Esophagus squamous epithelium (tissue), 5 donors: ENCODE data around the gene CARF. TPM values are rescaled to one million over a fixed set of nuclear protein-coding genes. Genes with fewer than 3 reads are reported as not detected.

Experiments
- DNase-seq: peaks from one replicate; lab custom pipeline; 2025; lab: John Stamatoyannopoulos, UW
- H3K27ac ChIP-seq, 4 donors: fragments of 200-600 bp; sonication (generic); one replicate each; pipeline ENCODE4 v1.5.1; 2016 to 2019; ENCODE audit warnings: mild to moderate bottlenecking in 1 of 4
- H3K27me3 ChIP-seq, 4 donors: fragments of 200-600 bp; sonication (generic); 1 replicate in 3 of 4; 2 replicates in 1 of 4; pipeline versions ENCODE4 v1.5.1 to v1.6.0; 2017 to 2021; ENCODE audit warnings: antibody characterized with exemption in 1 of 4
- H3K36me3 ChIP-seq, 3 donors: fragments of 200-600 bp; sonication (generic); one replicate each; pipeline ENCODE4 v1.5.1; 2016 to 2019
- H3K4me1 ChIP-seq, 3 donors: fragments of 200-600 bp; sonication (generic); one replicate each; pipeline ENCODE4 v1.5.1; 2017 to 2019
- H3K4me3 ChIP-seq, 4 donors: fragments of 200-600 bp; sonication (generic); 1 replicate in 3 of 4; 2 replicates in 1 of 4; pipeline ENCODE4 v1.5.1; 2016 to 2019; ENCODE audit warnings: mild to moderate bottlenecking in 2 of 4, moderate library complexity in 1 of 4
- H3K9me3 ChIP-seq, 3 donors: fragments of 200-600 bp; sonication (generic); one replicate each; pipeline ENCODE4 v1.5.1; 2016 to 2019
- POLR2A ChIP-seq, 4 donors: fragments of 450-650 bp; IDR thresholded peaks; one replicate each; pipeline ENCODE4 v1.6.1; 2017; ENCODE audit warnings: antibody characterized with exemption in 4 of 4, mild to moderate bottlenecking in 4 of 4, moderate library complexity in 3 of 4
- WGBS, 2 donors: methylation state at CpG; one replicate each; pipeline ENCODE4 v1.1.5; 2018; 5-methylcytosine and 5-hydroxymethylcytosine counted together
- intact Hi-C: fragments of 100-400 bp; cut with DNase I; formaldehyde crosslinking; loops from one replicate; pipeline ENCODE4 v1.15.0; 2022
- total RNA-seq, 4 donors: library from RNA; depleted of rRNA; stranded (reverse); fragments of >200 nt; gene quantifications; one replicate each; pipeline ENCODE4 v1.1.0, GENCODE V29; 2016
- TF ChIP-seq, protein P1 (sequence below), 6 experiments: fragments of 450-650 bp in 4 of 6; fragments of 200-600 bp in 2 of 6; sonication (generic) in 2 of 6; IDR thresholded peaks; one replicate each; pipeline ENCODE4 v1.5.1; 2016 to 2019; ENCODE audit warnings: antibody characterized with exemption in 6 of 6, mild to moderate bottlenecking in 4 of 6, moderate library complexity in 4 of 6
- donor health status: DM: yes; HTN: yes; CAD: no.

Gene CARF, protein sequence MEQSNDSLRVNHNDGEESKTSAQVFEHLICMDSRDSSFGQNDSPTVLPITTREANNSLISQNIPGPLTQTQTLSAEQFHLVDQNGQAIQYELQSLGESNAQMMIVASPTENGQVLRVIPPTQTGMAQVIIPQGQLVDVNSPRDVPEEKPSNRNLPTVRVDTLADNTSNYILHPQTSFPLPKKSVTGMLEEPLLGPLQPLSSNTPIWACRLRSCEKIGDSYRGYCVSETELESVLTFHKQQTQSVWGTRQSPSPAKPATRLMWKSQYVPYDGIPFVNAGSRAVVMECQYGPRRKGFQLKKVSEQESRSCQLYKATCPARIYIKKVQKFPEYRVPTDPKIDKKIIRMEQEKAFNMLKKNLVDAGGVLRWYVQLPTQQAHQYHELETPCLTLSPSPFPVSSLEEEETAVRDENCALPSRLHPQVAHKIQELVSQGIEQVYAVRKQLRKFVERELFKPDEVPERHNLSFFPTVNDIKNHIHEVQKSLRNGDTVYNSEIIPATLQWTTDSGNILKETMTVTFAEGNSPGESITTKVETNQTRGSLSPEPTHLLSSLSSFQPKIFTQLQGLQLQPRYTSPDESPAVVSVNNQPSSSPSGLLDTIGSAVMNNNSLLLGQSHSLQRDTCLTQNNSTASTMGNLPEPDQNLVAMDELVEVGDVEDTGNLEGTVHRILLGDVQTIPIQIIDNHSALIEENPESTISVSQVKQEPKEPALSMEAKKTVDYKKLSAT
- 10 to 100 TPM in 1 of 4 donors, 1 to 10 TPM in 3; 2.4 to 11.6 (median 3.7) TPM for total RNA-seq

DNA sequence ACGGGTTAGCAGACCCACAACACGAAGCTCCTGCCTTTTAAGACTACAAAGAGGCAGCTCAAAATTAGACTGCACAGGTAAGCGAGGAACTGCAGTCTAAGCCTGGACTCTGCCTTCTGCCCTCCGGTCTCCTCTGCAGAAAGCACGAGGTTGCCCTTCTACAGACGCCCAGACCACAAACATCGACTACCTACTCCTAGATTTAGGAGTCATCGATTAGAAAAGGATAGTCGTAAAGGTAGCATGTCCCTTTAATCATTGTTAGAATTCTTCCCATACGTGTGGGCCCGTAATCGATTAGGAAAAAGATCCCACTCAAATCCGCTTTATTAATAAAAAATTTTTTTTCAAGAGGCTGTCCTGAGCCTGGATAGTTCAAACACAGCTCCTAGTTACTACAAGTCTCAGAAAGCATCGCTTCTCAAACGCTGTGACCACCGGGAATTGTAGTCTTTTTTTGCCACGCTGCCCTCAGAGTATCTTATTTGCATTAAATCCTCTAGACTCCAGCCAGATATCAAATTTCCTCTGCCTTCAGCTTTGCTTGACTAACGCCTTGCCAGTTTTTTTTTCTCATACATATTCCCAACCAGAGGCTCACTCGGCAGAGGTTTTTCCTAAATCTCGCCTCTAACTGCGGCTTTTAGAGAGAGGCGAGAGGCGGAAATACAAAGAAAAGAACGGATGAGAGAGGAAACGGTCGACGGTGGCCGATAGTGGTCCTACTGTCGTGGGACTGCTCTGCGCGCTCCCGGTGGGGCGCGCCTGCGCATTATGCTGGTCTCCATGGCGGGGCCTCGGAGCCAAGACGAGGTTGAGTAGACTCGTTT, at the start of gene CARF, which contains the start of gene WDR12:
TSS of gene CARF (plus strand) at position 764 of the 830 bp plus-strand sequence. CDS start 29,628 bp downstream, outside the sequence.
TSS of gene WDR12 (minus strand) at position 162 of the 830 bp plus-strand sequence. CDS start 197 bp downstream, outside the sequence.
- Histone ChIP-seq H3K4me1 (peaks cover 0 to 32% (median 18%) of the 10 kb centered on the region in 3 donors), H3K4me3 (peak within 1 kb of the TSS; percentile 50 to 78 (median 70)), H3K27me3 (no peaks in the 10 kb centered on the region), H3K36me3 (peaks cover 0 to 10% (median 0%) of the 10 kb centered on the region in 3 donors), H3K27ac (peak within 1 kb of the TSS; percentile 82 to 94 (median 91)), H3K9me3 (no peaks in the 10 kb centered on the region)
- intact Hi-C loops = no loop called here
- 1% methylated on average over 38 to 39 of the region's 39 CpGs for WGBS, 2 donors
- TF ChIP-seq, protein P1, sequence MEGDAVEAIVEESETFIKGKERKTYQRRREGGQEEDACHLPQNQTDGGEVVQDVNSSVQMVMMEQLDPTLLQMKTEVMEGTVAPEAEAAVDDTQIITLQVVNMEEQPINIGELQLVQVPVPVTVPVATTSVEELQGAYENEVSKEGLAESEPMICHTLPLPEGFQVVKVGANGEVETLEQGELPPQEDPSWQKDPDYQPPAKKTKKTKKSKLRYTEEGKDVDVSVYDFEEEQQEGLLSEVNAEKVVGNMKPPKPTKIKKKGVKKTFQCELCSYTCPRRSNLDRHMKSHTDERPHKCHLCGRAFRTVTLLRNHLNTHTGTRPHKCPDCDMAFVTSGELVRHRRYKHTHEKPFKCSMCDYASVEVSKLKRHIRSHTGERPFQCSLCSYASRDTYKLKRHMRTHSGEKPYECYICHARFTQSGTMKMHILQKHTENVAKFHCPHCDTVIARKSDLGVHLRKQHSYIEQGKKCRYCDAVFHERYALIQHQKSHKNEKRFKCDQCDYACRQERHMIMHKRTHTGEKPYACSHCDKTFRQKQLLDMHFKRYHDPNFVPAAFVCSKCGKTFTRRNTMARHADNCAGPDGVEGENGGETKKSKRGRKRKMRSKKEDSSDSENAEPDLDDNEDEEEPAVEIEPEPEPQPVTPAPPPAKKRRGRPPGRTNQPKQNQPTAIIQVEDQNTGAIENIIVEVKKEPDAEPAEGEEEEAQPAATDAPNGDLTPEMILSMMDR (IDR thresholded peaks at IDR 0.05) = peak in 2 of 6 experiments; percentile 1 to 10
- peak in 3 of 4 donors; percentile 43 to 61 (median 51) for TF ChIP-seq POLR2A (IDR thresholded peaks at IDR 0.05)
- DNase-seq = peak; percentile 47

DNA sequence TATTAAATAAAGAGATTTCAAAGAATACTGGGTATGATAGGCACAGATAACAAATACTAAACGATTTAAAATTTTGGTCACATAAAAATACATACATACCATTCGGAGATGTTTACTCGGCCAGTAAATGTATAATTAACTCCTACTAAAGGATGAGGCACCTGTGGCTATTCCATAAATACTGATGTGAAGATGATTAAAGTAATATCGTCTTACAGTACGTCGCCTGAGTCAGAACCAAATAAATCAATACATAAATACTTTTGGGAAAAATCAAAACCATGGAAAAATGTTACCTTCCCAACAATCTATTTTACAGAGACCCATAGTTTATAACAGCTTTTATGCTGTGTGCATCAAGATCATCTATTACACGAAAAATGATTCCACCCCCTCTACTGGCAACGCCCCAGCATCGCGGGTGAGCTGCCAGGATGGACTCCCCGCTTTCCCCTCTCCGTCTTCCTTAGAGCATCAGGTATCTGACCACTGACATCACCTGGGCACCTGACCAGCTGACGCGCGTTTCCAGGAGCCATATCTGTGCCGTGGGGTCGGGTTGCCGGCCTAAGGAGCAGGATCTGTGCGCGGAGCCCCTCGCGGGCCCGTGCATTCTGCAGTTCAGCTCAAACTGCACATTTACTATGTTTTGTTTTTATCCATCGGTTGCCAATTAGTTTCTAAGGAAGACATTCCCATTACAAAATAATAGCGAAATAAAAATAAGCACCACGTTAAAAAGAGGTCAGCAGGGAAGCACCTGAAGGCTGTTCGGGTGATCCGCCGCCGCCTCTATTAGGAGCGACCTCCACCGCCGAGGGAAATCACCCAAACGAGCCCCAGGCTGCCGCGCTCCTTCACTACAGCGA, 41.4 kb upstream of the CARF start:
- 3 to 6% methylated on average over 19 to 27 of the region's 37 CpGs for WGBS, 2 donors
- peak overlapping the region; percentile 50 to 95 (median 78) for H3K4me3 ChIP-seq

DNA sequence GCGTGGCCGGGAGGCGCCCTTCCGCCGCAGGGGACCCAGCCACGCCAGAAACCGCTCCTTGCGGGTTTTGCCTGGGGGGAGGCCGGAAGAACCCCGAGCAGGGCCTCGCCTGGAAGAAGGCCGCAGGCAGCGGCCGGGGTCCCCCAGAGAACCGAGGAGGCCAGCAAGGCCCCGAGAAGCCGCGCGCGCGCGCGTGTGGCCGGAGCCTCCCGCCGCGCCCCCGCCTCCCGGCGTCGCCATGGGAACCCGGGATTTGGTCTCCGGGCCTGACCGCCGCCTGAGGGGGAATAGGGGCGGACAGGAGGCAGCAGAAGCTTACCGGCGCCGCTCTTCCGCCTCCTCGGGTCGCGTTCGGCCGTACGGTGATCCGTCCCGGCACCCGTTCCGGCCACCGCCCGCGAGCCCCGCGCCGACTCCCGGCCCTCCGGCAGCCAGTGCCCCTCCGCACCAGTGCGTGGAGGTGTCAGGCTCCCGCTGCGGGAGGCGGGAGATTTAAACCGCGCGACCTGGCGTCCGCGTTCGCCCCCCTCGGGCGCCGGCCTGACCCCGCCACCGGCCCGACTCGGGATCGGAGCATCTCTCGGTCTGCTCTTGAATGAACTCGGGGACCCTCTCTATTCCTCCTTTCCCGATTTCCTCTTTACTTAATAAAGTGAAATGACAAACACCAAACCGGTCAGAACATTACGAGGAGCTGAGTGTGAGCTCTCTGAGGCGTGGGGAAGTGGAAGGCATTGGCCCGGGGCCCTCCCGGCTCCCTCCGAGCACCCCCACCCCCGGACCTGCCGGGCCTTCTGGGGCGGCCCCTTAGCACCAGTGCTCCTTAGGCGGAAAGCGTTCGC, 40.6 kb upstream of the CARF start, which contains the start of gene ICA1L:
TSS of gene ICA1L (minus strand) at position 467 of the 842 bp plus-strand sequence. CDS start 42,757 bp downstream, outside the sequence.
- Histone ChIP-seq H3K9me3 (no peaks in the 10 kb centered on the region), H3K27me3 (no peaks in the 10 kb centered on the region), H3K36me3 (no peaks in the 10 kb centered on the region), H3K4me1 (peaks cover 0 to 21% (median 0%) of the 10 kb centered on the region in 3 donors), H3K27ac (peak within 1 kb of the TSS; percentile 59 to 83 (median 64)), H3K4me3 (peak within 1 kb of the TSS; percentile 50 to 95 (median 78))
- TF ChIP-seq POLR2A (IDR thresholded peaks at IDR 0.05) = no peak
- TF ChIP-seq, protein P1 (IDR thresholded peaks at IDR 0.05) = no peak
- DNase-seq = no peak
- intact Hi-C loops = no loop called here
- WGBS, 2 donors = 0% methylated on average over 15 of the region's 93 CpGs; no CpG with 5 or more reads in 1 of the 2 donors

More for the DNA sequence above, 41.4 kb upstream of the CARF start:
- no peak for DNase-seq
- H3K36me3 ChIP-seq = no peaks in the 10 kb centered on the region
- TF ChIP-seq, protein P1 (IDR thresholded peaks at IDR 0.05) = peak in 4 of 6 experiments; percentile 23 to 38 (median 33)
- TF ChIP-seq POLR2A (IDR thresholded peaks at IDR 0.05) = no peak
- H3K9me3 ChIP-seq = no peaks in the 10 kb centered on the region
- intact Hi-C loops = no loop called here
- no peaks in the 10 kb centered on the region for H3K27me3 ChIP-seq
- peaks cover 0 to 21% (median 0%) of the 10 kb centered on the region in 3 donors for H3K4me1 ChIP-seq
- H3K27ac ChIP-seq = peak overlapping the region; percentile 59 to 83 (median 64)
